ENCODE data around the gene RHOT2.

DNA sequence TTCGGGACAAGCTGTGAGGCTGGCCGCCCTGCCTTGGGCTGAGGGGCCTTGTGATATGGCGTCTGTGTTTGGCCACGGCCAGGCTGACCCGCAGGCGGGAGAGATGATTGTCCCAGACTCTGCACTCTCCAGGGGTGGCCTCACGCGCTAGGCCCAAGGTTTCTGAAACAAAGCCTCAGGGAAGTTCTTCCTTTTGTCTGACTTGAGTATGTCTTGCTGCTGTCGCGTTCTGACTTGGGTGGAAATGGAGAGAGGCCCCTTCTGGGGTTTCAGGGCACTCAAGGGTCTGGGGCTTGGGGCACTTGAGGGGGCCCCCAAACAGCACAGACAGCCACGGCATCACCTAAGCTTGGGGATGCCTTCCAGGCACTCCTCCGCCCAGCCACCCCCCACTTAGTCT is 43.2 kb downstream of the RHOT2 start:
- TF ChIP-seq BRCA1 (IDR thresholded peaks at IDR 0.05) (no peak), BRCA1 (CRISPR knock-in tag; IDR thresholded peaks at IDR 0.05) (no peak), POLR2AphosphoS2 (IDR thresholded peaks at IDR 0.05; ENCODE audit: low read length) (no peak), CXXC5 (CRISPR knock-in tag; IDR thresholded peaks at IDR 0.05) (no peak), TAF1 (IDR thresholded peaks at IDR 0.05; ENCODE audit: control insufficient read depth, extremely low read depth, insufficient read depth, low read length, severe bottlenecking) (no peak)
- TF ChIP-seq, protein P1, sequence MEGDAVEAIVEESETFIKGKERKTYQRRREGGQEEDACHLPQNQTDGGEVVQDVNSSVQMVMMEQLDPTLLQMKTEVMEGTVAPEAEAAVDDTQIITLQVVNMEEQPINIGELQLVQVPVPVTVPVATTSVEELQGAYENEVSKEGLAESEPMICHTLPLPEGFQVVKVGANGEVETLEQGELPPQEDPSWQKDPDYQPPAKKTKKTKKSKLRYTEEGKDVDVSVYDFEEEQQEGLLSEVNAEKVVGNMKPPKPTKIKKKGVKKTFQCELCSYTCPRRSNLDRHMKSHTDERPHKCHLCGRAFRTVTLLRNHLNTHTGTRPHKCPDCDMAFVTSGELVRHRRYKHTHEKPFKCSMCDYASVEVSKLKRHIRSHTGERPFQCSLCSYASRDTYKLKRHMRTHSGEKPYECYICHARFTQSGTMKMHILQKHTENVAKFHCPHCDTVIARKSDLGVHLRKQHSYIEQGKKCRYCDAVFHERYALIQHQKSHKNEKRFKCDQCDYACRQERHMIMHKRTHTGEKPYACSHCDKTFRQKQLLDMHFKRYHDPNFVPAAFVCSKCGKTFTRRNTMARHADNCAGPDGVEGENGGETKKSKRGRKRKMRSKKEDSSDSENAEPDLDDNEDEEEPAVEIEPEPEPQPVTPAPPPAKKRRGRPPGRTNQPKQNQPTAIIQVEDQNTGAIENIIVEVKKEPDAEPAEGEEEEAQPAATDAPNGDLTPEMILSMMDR (IDR thresholded peaks at IDR 0.05 in 2 of 3, conservative IDR thresholded peaks at IDR 0.05 in 1 of 3; ENCODE audit: insufficient read depth in 2 of 3, low read depth in 1 of 3, low read length in 3 of 3): no peak
- TF ChIP-seq, protein P2, sequence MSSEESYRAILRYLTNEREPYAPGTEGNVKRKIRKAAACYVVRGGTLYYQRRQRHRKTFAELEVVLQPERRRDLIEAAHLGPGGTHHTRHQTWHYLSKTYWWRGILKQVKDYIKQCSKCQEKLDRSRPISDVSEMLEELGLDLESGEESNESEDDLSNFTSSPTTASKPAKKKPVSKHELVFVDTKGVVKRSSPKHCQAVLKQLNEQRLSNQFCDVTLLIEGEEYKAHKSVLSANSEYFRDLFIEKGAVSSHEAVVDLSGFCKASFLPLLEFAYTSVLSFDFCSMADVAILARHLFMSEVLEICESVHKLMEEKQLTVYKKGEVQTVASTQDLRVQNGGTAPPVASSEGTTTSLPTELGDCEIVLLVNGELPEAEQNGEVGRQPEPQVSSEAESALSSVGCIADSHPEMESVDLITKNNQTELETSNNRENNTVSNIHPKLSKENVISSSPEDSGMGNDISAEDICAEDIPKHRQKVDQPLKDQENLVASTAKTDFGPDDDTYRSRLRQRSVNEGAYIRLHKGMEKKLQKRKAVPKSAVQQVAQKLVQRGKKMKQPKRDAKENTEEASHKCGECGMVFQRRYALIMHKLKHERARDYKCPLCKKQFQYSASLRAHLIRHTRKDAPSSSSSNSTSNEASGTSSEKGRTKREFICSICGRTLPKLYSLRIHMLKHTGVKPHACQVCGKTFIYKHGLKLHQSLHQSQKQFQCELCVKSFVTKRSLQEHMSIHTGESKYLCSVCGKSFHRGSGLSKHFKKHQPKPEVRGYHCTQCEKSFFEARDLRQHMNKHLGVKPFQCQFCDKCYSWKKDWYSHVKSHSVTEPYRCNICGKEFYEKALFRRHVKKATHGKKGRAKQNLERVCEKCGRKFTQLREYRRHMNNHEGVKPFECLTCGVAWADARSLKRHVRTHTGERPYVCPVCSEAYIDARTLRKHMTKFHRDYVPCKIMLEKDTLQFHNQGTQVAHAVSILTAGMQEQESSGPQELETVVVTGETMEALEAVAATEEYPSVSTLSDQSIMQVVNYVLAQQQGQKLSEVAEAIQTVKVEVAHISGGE (CRISPR knock-in tag; IDR thresholded peaks at IDR 0.05): no peak
- TF ChIP-seq, protein P3, sequence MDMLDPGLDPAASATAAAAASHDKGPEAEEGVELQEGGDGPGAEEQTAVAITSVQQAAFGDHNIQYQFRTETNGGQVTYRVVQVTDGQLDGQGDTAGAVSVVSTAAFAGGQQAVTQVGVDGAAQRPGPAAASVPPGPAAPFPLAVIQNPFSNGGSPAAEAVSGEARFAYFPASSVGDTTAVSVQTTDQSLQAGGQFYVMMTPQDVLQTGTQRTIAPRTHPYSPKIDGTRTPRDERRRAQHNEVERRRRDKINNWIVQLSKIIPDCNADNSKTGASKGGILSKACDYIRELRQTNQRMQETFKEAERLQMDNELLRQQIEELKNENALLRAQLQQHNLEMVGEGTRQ (CRISPR knock-in tag; IDR thresholded peaks at IDR 0.05): no peak
- TF ChIP-seq, protein P4, sequence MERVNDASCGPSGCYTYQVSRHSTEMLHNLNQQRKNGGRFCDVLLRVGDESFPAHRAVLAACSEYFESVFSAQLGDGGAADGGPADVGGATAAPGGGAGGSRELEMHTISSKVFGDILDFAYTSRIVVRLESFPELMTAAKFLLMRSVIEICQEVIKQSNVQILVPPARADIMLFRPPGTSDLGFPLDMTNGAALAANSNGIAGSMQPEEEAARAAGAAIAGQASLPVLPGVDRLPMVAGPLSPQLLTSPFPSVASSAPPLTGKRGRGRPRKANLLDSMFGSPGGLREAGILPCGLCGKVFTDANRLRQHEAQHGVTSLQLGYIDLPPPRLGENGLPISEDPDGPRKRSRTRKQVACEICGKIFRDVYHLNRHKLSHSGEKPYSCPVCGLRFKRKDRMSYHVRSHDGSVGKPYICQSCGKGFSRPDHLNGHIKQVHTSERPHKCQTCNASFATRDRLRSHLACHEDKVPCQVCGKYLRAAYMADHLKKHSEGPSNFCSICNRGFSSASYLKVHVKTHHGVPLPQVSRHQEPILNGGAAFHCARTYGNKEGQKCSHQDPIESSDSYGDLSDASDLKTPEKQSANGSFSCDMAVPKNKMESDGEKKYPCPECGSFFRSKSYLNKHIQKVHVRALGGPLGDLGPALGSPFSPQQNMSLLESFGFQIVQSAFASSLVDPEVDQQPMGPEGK (CRISPR knock-in tag; IDR thresholded peaks at IDR 0.05; ENCODE audit: borderline replicate concordance): no peak

All from K562 (cell line).